D721Med (cell line): ENCODE results near the gene IL17C.
"Not testable (repeated sequence)": the region's sequence is repeated elsewhere in the genome, so short reads cannot be mapped to it uniquely, and the experiment has no call there.

Experiments used
- DNase-seq: peaks from one replicate; pipeline ENCODE4 v3.0.0; 2011; ENCODE audit warnings: low spot score; ENCODE audit not compliant: insufficient read length
- FAIRE-seq: peaks from 2 replicates; lab custom pipeline; 2011; peaks lifted over from hg19 to GRCh38; lab: Jason Lieb, UNC
- TF ChIP-seq, protein P1 (sequence below): IDR thresholded peaks from 2 replicates; pipeline ENCODE4 v1.5.1; 2012; ENCODE audit warnings: mild to moderate bottlenecking, control low read depth; ENCODE audit not compliant: insufficient read depth; ENCODE audit errors: missing control alignments

The IL17C gene

DNA sequence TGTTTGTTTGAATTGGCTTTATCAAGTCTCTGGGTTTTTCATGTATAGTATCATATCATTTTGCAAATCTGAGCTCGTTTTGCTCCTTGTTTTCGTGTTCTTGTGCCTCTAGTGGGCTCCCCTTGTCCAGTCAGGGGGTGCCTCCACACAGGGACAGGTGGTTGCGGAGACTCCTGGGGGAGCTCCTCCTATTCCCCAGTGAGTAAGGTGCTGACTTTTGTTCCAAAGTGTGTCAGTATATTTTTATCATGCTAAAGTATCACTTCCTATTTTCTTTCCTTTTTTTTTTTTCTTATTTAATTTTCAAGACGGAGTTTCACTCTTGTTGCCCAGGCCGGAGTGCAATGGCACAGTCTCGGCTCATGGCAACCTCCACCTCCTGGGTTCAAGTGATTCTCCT, 30.3 kb upstream of the IL17C start:
- FAIRE-seq (no peak), DNase-seq (no peak)
- TF ChIP-seq, protein P1, sequence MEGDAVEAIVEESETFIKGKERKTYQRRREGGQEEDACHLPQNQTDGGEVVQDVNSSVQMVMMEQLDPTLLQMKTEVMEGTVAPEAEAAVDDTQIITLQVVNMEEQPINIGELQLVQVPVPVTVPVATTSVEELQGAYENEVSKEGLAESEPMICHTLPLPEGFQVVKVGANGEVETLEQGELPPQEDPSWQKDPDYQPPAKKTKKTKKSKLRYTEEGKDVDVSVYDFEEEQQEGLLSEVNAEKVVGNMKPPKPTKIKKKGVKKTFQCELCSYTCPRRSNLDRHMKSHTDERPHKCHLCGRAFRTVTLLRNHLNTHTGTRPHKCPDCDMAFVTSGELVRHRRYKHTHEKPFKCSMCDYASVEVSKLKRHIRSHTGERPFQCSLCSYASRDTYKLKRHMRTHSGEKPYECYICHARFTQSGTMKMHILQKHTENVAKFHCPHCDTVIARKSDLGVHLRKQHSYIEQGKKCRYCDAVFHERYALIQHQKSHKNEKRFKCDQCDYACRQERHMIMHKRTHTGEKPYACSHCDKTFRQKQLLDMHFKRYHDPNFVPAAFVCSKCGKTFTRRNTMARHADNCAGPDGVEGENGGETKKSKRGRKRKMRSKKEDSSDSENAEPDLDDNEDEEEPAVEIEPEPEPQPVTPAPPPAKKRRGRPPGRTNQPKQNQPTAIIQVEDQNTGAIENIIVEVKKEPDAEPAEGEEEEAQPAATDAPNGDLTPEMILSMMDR: no peak

DNA sequence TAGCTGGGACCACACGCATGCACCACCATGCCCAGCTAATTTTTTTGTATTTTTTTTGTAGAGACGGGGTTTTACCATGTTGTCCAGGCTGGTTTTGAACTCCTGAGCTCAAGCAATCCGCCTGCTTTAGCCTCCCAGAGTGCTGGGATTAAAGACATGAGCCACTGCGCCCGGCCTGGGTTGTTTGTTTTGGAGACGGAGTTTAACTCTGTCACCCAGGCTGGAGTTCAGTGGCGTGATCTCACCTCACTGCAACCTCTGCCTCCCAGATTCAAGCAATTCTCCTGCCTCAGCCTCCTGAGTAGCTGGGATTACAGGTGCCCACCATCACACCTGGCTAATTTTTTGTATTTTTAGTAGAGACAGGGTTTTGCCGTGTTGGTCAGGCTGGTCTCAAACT, 28.9 kb upstream of the IL17C start:
- DNase-seq, FAIRE-seq: not testable (repeated sequence)

DNA sequence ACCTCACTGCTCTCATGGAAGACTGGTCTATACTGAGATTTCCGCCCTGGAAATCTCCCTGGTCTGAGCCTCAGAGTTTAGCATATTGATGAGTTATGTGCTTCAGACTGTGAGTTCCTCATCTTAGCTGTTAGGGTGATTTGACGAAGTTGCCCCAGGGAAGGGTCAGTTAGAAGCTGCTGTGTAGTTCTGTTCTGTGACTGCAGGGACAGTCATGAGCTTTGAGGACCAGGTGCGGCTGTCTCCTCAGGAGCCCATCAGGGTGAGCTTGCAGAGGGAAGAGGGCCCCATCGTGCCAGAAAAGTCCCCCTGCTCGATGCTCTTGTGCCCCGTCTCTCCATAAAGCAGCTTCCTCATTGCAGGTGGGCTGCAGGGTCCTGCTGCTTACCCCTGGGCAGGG, 28.3 kb upstream of the IL17C start:
- TF ChIP-seq, protein P1: no peak
- DNase-seq (no peak), FAIRE-seq (no peak)

DNA sequence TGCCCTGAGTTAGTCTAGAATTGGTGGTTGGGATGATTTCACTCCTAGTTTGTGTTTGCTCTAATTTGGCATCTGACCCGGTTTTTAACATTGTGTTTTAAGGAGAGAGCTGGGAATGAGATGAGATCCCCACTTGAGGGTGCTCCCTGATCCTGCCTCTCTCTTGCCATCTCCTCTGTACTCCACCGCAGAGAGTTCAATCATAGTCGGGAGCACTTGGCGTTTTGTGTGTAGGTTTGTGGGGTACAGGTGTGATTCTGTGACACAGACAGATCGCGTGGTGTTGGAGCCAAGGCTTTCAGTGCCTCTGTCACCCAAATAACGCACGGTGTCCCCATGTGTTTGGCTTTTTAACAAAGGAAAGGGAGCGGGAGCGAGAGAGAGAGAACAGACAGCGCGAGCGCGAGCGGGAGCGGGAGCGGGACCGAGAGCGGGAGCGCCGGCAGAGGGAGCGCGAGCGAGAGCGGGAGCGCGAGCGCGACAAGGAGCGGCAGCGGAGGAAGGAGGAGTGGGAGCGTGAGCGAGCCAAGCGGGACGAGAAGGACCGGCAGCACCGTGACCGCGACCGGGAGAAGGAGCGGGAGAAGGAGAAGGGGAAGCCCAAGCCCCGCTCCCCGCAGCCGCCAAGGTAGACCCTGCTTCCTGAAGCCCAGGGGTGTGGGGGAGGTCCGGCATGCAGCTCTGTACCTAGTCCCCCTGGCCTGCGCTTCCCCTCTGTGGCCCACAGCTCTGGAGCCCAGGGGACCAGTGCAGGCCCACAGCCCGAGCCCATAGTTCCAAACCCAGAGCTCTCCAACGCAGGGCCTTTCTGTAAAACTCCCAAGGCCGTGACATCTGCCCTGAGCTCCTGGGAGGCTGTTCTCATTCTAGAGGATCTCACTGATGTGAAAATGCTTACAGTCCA, 27.2 kb upstream of the IL17C start:
- FAIRE-seq (no peak), DNase-seq (no peak)
- TF ChIP-seq, protein P1: no peak

DNA sequence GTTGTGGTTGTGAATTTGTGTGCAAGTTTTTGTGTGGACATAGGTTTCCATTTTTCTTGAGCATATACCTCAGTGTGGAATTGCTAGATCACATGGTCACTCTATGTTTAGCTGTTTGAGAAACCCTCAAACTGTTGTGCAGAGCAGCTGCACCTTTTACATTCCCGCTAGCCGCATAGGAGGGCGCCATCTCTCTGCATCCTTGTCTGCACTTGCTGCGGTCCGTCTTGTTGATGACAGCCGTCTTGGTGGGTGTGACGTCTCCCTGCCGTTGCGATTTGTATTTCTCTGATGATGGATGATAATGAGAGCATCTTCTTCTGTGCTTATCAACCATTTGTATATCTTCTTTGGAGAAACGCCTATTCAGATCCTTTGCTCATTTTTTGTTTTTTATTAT, 25.1 kb upstream of the IL17C start:
- FAIRE-seq (no peak), DNase-seq (no peak)
- TF ChIP-seq, protein P1: no peak

DNA sequence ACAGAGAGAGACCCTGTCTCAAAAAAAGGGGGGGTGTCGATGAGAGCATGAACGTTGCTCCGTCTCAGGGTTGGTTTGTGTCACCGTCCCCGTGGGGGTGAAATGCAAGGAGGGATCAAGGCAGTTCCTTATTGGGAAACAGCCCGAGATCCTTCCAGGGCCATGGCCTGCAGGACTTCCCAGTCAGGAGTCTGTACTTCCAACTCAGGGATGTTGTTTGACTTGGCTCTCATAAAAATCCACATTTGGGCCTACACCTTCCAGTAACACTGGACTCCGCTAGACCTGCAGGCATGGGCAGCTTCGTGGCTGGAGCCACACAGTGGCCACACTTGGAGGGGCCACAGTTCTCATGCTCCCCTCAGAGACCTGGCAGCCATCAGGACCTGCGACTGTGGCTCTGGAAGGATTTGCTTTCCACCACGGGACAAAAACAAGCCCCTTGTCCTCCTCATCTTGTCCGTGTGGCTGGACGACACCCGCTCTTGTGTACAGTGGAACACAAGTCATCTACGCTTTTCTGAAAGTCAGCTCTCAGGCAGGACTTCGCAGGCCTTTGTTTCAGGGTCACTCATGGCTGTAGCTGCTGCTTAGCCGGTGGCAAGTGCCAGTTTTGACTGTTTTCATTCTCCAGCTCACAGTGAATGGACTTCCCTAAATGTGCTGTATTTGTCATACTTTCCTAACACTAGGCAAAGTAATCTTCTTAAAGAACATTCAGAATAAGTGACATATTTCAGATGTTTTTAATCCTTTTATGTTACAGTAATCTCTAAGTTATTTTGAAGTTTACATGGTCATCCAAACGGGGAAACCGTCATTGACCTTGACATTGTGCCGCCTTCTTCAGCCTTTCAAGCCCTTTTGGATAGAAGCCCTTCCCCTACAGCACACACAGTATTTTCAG, 24.2 kb upstream of the IL17C start:
- DNase-seq: no peak
- FAIRE-seq: no peak
- TF ChIP-seq, protein P1: no peak

DNA sequence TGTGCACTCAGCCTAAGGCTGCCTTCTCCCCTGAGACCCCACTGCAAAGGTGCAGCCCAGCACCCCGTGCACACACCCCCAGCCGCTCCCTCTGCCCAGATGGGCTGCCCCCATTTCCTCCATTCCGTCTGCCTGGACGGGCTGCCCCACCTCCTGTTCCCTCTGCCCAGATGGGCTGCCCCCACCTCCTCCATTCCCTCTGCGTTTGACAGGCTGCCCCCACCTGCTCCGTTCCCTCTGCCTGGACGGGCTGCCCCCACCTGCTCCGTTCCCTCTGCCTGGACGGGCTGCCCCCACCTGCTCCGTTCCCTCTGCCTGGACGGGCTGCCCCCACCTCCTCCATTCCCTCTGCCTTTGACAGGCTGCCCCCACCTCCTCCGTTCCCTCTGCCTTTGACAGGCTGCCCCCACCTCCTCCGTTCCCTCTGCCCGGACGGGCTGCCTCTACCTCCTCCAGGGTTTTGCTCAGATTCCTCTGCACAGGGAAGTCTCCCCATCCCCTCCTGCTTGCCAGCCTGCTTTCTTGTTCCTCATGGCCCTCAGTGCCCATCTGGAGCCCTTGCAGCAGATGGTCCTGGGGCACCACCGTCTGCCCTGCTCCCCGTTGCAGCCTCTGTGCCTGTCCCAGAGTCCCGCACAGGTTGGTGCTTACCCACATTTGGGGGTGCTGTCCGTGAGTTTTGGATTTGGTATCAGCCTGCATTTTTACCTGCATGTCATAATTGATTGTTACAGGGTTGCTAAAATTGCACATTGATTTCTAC, 23.4 kb upstream of the IL17C start:
- TF ChIP-seq, protein P1: no peak
- FAIRE-seq (no peak), DNase-seq (no peak)
